ENCODE results near the gene SPATS2. TPM values are rescaled to one million over a fixed set of nuclear protein-coding genes. Genes with fewer than 3 reads are reported as not detected.

The SPATS2 gene
- total RNA-seq, 1 donor from 2014 or later = 5.9 TPM

- Histone ChIP-seq H3K27ac (replicated peaks) (peak overlapping the region; percentile 97), H3K36me3 (peaks cover 60% of the 10 kb centered on the region), H3K4me1 (peaks cover 70% of the 10 kb centered on the region), H3K9me3 (replicated peaks) (no peaks in the 10 kb centered on the region), H3K27me3 (ENCODE audit: low read depth) (no peaks in the 10 kb centered on the region), H3K4me3 (peak overlapping the region; percentile 92)
- peak; percentile 49 for DNase-seq
- intact Hi-C loops (cut with micrococcal nuclease) = no loop called here
- peak; percentile 10 for TF ChIP-seq CTCF (IDR thresholded peaks at IDR 0.05; ENCODE audit: borderline replicate concordance)
These were observed 197.6 kb downstream of the SPATS2 start for GRCh38 chr12:49564686-49565405.

- H3K9me3 ChIP-seq (replicated peaks) = no peaks in the 10 kb centered on the region
- DNase-seq = no peak
- peak overlapping the region; percentile 92 for H3K4me3 ChIP-seq
- no peaks in the 10 kb centered on the region for H3K27me3 ChIP-seq (ENCODE audit: low read depth)
- TF ChIP-seq CTCF (IDR thresholded peaks at IDR 0.05; ENCODE audit: borderline replicate concordance) = no peak
- H3K27ac ChIP-seq (replicated peaks) = peak overlapping the region; percentile 97
- H3K4me1 ChIP-seq = peaks cover 75% of the 10 kb centered on the region
- peaks cover 52% of the 10 kb centered on the region for H3K36me3 ChIP-seq
- intact Hi-C loops (cut with micrococcal nuclease) = no loop called here
These were observed 198.4 kb downstream of the SPATS2 start for GRCh38 chr12:49565406-49566265.

- H3K4me3 ChIP-seq = peak overlapping the region; percentile 92
- H3K9me3 ChIP-seq (replicated peaks) = no peaks in the 10 kb centered on the region
- no peak for TF ChIP-seq CTCF (IDR thresholded peaks at IDR 0.05; ENCODE audit: borderline replicate concordance)
- no peaks in the 10 kb centered on the region for H3K27me3 ChIP-seq (ENCODE audit: low read depth)
- H3K27ac ChIP-seq (replicated peaks) = peak overlapping the region; percentile 97
- H3K36me3 ChIP-seq = peaks cover 45% of the 10 kb centered on the region
- no peak for DNase-seq
- intact Hi-C loops (cut with micrococcal nuclease) = no loop called here
- H3K4me1 ChIP-seq = peaks cover 79% of the 10 kb centered on the region
These were observed 199.1 kb downstream of the SPATS2 start for GRCh38 chr12:49566361-49566760.

GRCh38 chr12:49567302-49567610, 200.0 kb downstream of the SPATS2 start:
- Histone ChIP-seq H3K27me3 (ENCODE audit: low read depth) (no peaks in the 10 kb centered on the region), H3K27ac (replicated peaks) (peak overlapping the region; percentile 97), H3K4me3 (peak overlapping the region; percentile 92), H3K36me3 (peaks cover 36% of the 10 kb centered on the region), H3K4me1 (peaks cover 79% of the 10 kb centered on the region), H3K9me3 (replicated peaks) (no peaks in the 10 kb centered on the region)
- no peak for DNase-seq
- no peak for TF ChIP-seq CTCF (IDR thresholded peaks at IDR 0.05; ENCODE audit: borderline replicate concordance)
- intact Hi-C loops (cut with micrococcal nuclease) = no loop called here

- peak within 1 kb of the TSS; percentile 97 for H3K27ac ChIP-seq (replicated peaks)
- DNase-seq = peak; percentile 86
- no peak for TF ChIP-seq CTCF (IDR thresholded peaks at IDR 0.05; ENCODE audit: borderline replicate concordance)
- no peaks in the 10 kb centered on the region for H3K27me3 ChIP-seq (ENCODE audit: low read depth)
- H3K36me3 ChIP-seq = peaks cover 30% of the 10 kb centered on the region
- H3K9me3 ChIP-seq (replicated peaks) = no peaks in the 10 kb centered on the region
- H3K4me1 ChIP-seq = peaks cover 77% of the 10 kb centered on the region
- H3K4me3 ChIP-seq = peak within 1 kb of the TSS; percentile 92
- intact Hi-C loops (cut with micrococcal nuclease) = no loop called here
These were observed 200.6 kb downstream of the SPATS2 start, which contains the start of gene MCRS1 for GRCh38 chr12:49567611-49568441. Gene MCRS1, minus strand, starts transcription at chr12:49568142. Its CDS starts 1,411 bp downstream, at chr12:49566731.
